Erythroblast (primary cell): Measurements from ENCODE around the gene BMPR1B.

Experiments used
- DNase-seq, 2 experiments: peaks; one replicate each; lab custom pipeline; 2025; lab: John Stamatoyannopoulos, UW
- GATA1 ChIP-seq: IDR thresholded peaks from 2 replicates; pipeline ENCODE4 v1.6.1; 2011; ENCODE audit warnings: low read depth, mild to moderate bottlenecking, control low read depth, low read length, moderate library complexity
- POLR2A ChIP-seq: IDR thresholded peaks from 2 replicates; pipeline ENCODE4 v1.6.1; 2011; ENCODE audit warnings: mild to moderate bottlenecking, low read length

The BMPR1B gene

GRCh38 chr4:94944726-94945125 lies 187.0 kb downstream of the BMPR1B start:
- no peak for TF ChIP-seq GATA1
- TF ChIP-seq POLR2A = no peak
- DNase-seq = no peak

GRCh38 chr4:94947681-94948108 lies 189.9 kb downstream of the BMPR1B start:
- DNase-seq = no peak
- no peak for TF ChIP-seq POLR2A
- TF ChIP-seq GATA1 = no peak

GRCh38 chr4:94954251-94954650 lies 196.5 kb downstream of the BMPR1B start:
- TF ChIP-seq POLR2A (no peak), GATA1 (no peak)
- no peak for DNase-seq

GRCh38 chr4:94957030-94957429 lies 199.3 kb downstream of the BMPR1B start:
- TF ChIP-seq GATA1 = no peak
- TF ChIP-seq POLR2A = no peak
- no peak for DNase-seq

GRCh38 chr4:94959307-94959706 lies 201.6 kb downstream of the BMPR1B start:
- TF ChIP-seq POLR2A (no peak), GATA1 (no peak)
- no peak for DNase-seq

- no peak for DNase-seq
- TF ChIP-seq POLR2A = no peak
- TF ChIP-seq GATA1 = no peak
These were observed 203.0 kb downstream of the BMPR1B start for GRCh38 chr4:94960708-94961107.

- no peak for DNase-seq
- TF ChIP-seq GATA1 (no peak), POLR2A (no peak)
These were observed 203.7 kb downstream of the BMPR1B start for GRCh38 chr4:94961420-94961819.

- DNase-seq = no peak
- no peak for TF ChIP-seq GATA1
- TF ChIP-seq POLR2A = no peak
These were observed 204.7 kb downstream of the BMPR1B start for GRCh38 chr4:94962484-94962883.

GRCh38 chr4:94965852-94966251 lies 208.1 kb downstream of the BMPR1B start:
- DNase-seq = no peak
- TF ChIP-seq POLR2A (no peak), GATA1 (no peak)

GRCh38 chr4:94968493-94968892 lies 210.7 kb downstream of the BMPR1B start:
- TF ChIP-seq GATA1 (no peak), POLR2A (no peak)
- no peak for DNase-seq

GRCh38 chr4:94970650-94971049 lies 212.9 kb downstream of the BMPR1B start:
- TF ChIP-seq POLR2A = no peak
- no peak for TF ChIP-seq GATA1
- DNase-seq = no peak

GRCh38 chr4:94974773-94975172 lies 217.0 kb downstream of the BMPR1B start:
- TF ChIP-seq POLR2A = no peak
- TF ChIP-seq GATA1 = no peak
- DNase-seq = no peak

- DNase-seq = no peak
- TF ChIP-seq POLR2A (no peak), GATA1 (no peak)
These were observed 218.7 kb downstream of the BMPR1B start for GRCh38 chr4:94976371-94977011.

GRCh38 chr4:94978904-94979303 lies 221.1 kb downstream of the BMPR1B start:
- DNase-seq = no peak

GRCh38 chr4:94979621-94980020 lies 221.9 kb downstream of the BMPR1B start:
- TF ChIP-seq GATA1 (no peak), POLR2A (no peak)
- DNase-seq = no peak

More at GRCh38 chr4:94978904-94979303, 221.1 kb downstream of the BMPR1B start:
- TF ChIP-seq POLR2A (no peak), GATA1 (no peak)
